Muscle layer of duodenum (tissue), 2 donors: Measurements from ENCODE around the gene IL17C.

Source experiments
- H3K27ac ChIP-seq: one replicate; pipeline ENCODE4 v1.7.0; 2013; ENCODE audit warnings: mild to moderate bottlenecking, low read length
- H3K27me3 ChIP-seq: one replicate; pipeline ENCODE4 v1.7.0; 2013; ENCODE audit warnings: low read depth, mild to moderate bottlenecking, control low read depth, low read length
- H3K36me3 ChIP-seq, 2 donors: one replicate each; pipeline ENCODE4 v1.7.0; 2013; ENCODE audit warnings: low read length in 2 of 2, control low read depth in 1 of 2, mild to moderate bottlenecking in 1 of 2; ENCODE audit not compliant: insufficient read depth in 2 of 2, control insufficient read depth in 1 of 2
- H3K4me1 ChIP-seq, 2 donors: one replicate each; pipeline ENCODE4 v1.7.0; 2013; ENCODE audit warnings: low read length in 2 of 2, mild to moderate bottlenecking in 2 of 2, control low read depth in 1 of 2, moderate library complexity in 1 of 2; ENCODE audit not compliant: insufficient read depth in 2 of 2, control insufficient read depth in 1 of 2
- H3K4me3 ChIP-seq, 2 donors: one replicate each; pipeline ENCODE4 v1.7.0; 2013; ENCODE audit warnings: low read length in 2 of 2, low read depth in 1 of 2, mild to moderate bottlenecking in 1 of 2
- H3K9me3 ChIP-seq, 2 donors: one replicate each; pipeline ENCODE4 v1.7.0; 2013; ENCODE audit warnings: low read length in 2 of 2, control low read depth in 1 of 2, mild to moderate bottlenecking in 1 of 2; ENCODE audit not compliant: control insufficient read depth in 1 of 2
- donor health status: healthy.

IL17C gene

GRCh38 chr16:88630433-88630832 is 7.9 kb upstream of the IL17C start:
- H3K9me3 ChIP-seq = no peaks in the 10 kb centered on the region
- H3K36me3 ChIP-seq = peaks cover 13 to 62% of the 10 kb centered on the region in 2 donors
- no peak overlapping the region for H3K27ac ChIP-seq
- no peaks in the 10 kb centered on the region for H3K27me3 ChIP-seq
- no peak overlapping the region for H3K4me3 ChIP-seq
- H3K4me1 ChIP-seq = peaks cover 0 to 16% of the 10 kb centered on the region in 2 donors

GRCh38 chr16:88630941-88631340 is 7.4 kb upstream of the IL17C start:
- H3K27ac ChIP-seq = no peak overlapping the region
- H3K4me3 ChIP-seq = no peak overlapping the region
- H3K9me3 ChIP-seq = no peaks in the 10 kb centered on the region
- H3K36me3 ChIP-seq = peaks cover 13 to 61% of the 10 kb centered on the region in 2 donors
- no peaks in the 10 kb centered on the region for H3K27me3 ChIP-seq
- H3K4me1 ChIP-seq = peaks cover 0 to 16% of the 10 kb centered on the region in 2 donors

GRCh38 chr16:88631384-88631783 is 7.0 kb upstream of the IL17C start:
- H3K36me3 ChIP-seq = peaks cover 13 to 61% of the 10 kb centered on the region in 2 donors

GRCh38 chr16:88631920-88632586 is 6.3 kb upstream of the IL17C start:
- Histone ChIP-seq H3K27ac (no peak overlapping the region), H3K4me1 (peaks cover 0 to 16% of the 10 kb centered on the region in 2 donors), H3K36me3 (peaks cover 9 to 55% of the 10 kb centered on the region in 2 donors)

More at GRCh38 chr16:88631384-88631783, 7.0 kb upstream of the IL17C start:
- Histone ChIP-seq H3K27ac (no peak overlapping the region), H3K4me3 (no peak overlapping the region), H3K9me3 (no peaks in the 10 kb centered on the region), H3K4me1 (peaks cover 0 to 16% of the 10 kb centered on the region in 2 donors), H3K27me3 (no peaks in the 10 kb centered on the region)

GRCh38 chr16:88632587-88632930 is 5.8 kb upstream of the IL17C start:
- Histone ChIP-seq H3K27ac (no peak overlapping the region), H3K36me3 (peaks cover 5 to 50% of the 10 kb centered on the region in 2 donors), H3K27me3 (no peaks in the 10 kb centered on the region), H3K4me1 (peaks cover 0 to 16% of the 10 kb centered on the region in 2 donors), H3K4me3 (no peak overlapping the region), H3K9me3 (no peaks in the 10 kb centered on the region)

More at GRCh38 chr16:88631920-88632586, 6.3 kb upstream of the IL17C start:
- H3K27me3 ChIP-seq = no peaks in the 10 kb centered on the region
- no peak overlapping the region for H3K4me3 ChIP-seq
- no peaks in the 10 kb centered on the region for H3K9me3 ChIP-seq

GRCh38 chr16:88633684-88634140 is 4.7 kb upstream of the IL17C start:
- H3K4me1 ChIP-seq = peaks cover 0 to 16% of the 10 kb centered on the region in 2 donors
- H3K27ac ChIP-seq = no peak overlapping the region
- peaks cover 4% of the 10 kb centered on the region for H3K27me3 ChIP-seq
- peaks cover 0 to 38% of the 10 kb centered on the region in 2 donors for H3K36me3 ChIP-seq
- H3K9me3 ChIP-seq = no peaks in the 10 kb centered on the region
- peak overlapping the region in 1 of 2 donors; percentile 52 for H3K4me3 ChIP-seq

GRCh38 chr16:88634141-88634993 is 4.0 kb upstream of the IL17C start:
- no peak overlapping the region for H3K27ac ChIP-seq

GRCh38 chr16:88634994-88635670 is 3.2 kb upstream of the IL17C start:
- Histone ChIP-seq H3K27ac (no peak overlapping the region), H3K4me3 (peak overlapping the region in 1 of 2 donors; percentile 52), H3K36me3 (peaks cover 0 to 29% of the 10 kb centered on the region in 2 donors), H3K27me3 (peaks cover 18% of the 10 kb centered on the region), H3K4me1 (peaks cover 0 to 16% of the 10 kb centered on the region in 2 donors), H3K9me3 (no peaks in the 10 kb centered on the region)

More at GRCh38 chr16:88634141-88634993, 4.0 kb upstream of the IL17C start:
- no peaks in the 10 kb centered on the region for H3K9me3 ChIP-seq
- H3K27me3 ChIP-seq = peaks cover 10% of the 10 kb centered on the region
- peak overlapping the region; percentile 7 to 52 for H3K4me3 ChIP-seq
- peaks cover 0 to 36% of the 10 kb centered on the region in 2 donors for H3K36me3 ChIP-seq
- peaks cover 0 to 16% of the 10 kb centered on the region in 2 donors for H3K4me1 ChIP-seq

GRCh38 chr16:88635671-88636319 is 2.6 kb upstream of the IL17C start:
- peaks cover 25% of the 10 kb centered on the region for H3K27me3 ChIP-seq
- no peaks in the 10 kb centered on the region for H3K9me3 ChIP-seq
- H3K36me3 ChIP-seq = peaks cover 0 to 22% of the 10 kb centered on the region in 2 donors
- peaks cover 0 to 16% of the 10 kb centered on the region in 2 donors for H3K4me1 ChIP-seq
- no peak overlapping the region for H3K27ac ChIP-seq
- H3K4me3 ChIP-seq = no peak overlapping the region

GRCh38 chr16:88636488-88637265 is 1.7 kb upstream of the IL17C start:
- Histone ChIP-seq H3K9me3 (no peaks in the 10 kb centered on the region), H3K36me3 (peaks cover 0 to 15% of the 10 kb centered on the region in 2 donors), H3K4me3 (no peak overlapping the region), H3K27me3 (peaks cover 26% of the 10 kb centered on the region), H3K27ac (no peak overlapping the region), H3K4me1 (peaks cover 0 to 16% of the 10 kb centered on the region in 2 donors)
